Putamen (tissue), 1 donor: ENCODE measurements around the gene WNT2B.

Experiments
- DNase-seq: peaks from one replicate; pipeline ENCODE4 v3.0.0-alpha.2; 2016; ENCODE audit warnings: low spot score

WNT2B gene

GRCh38 chr1:112527266-112528010, 18.7 kb downstream of the WNT2B start:
- no peak for DNase-seq

- DNase-seq, result no peak
Observed at GRCh38 chr1:112528076-112528475, 19.3 kb downstream of the WNT2B start.

DNA sequence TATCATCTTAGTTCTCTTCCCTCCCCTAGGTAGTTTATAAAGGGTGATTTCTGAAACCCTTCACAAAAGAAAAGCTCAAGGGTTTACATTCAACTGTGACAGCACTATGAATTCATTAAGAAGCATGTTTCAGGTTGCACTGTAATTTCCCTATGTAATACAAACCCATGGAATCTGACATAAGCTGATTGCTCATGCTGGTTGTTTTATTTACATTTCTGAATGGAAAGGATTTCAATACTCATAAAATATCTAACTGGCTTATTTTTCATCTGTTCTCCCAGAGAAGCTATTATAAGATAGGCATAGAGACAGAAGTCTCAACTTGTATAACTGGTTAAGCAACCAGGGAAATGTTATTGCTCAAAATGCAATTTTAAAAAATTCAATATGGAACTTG, 20.5 kb downstream of the WNT2B start:
- DNase-seq, result no peak

- DNase-seq, result no peak
Observed at GRCh38 chr1:112530832-112531231, 22.1 kb downstream of the WNT2B start.

DNA sequence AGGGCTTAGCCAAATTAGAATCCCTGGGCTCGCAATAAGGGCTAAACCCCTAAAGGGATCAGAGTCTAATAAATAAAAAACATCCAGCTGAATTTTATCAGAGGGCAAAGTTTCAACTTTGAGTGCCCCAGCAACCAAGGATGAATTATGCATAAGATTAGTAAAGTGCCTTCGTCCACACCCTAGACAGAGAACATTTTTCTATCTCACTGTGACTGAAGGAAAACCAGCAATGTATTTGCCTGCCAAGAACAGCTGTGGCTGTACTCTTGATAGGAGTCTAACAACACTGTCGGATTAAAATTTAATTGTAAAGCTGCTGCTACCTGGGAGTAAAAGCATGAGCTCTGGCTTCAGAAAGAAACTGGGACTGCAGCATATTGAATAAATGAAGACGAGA, 23.3 kb downstream of the WNT2B start:
- DNase-seq, result no peak

DNA sequence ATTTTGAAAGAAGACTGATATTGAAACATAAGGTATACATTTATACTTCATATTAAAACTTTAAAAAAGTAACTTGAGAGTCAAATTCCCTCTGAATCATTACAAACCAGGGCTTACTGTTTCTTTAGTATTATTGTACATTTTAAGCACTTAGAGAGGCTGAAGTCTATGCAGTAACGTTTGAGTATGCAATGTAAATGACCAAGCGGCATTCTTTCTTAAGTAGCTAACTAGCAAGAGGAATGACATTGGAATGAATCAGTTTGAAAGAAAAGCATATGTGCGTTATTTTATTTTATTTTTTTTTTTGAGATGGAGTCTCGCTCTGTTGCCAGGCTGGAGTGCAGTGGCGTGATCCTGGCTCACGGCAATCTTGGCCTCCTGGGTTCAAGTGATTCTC, 24.3 kb downstream of the WNT2B start:
- no peak for DNase-seq

- DNase-seq, result no peak
Observed at GRCh38 chr1:112536561-112536960, 27.8 kb downstream of the WNT2B start.

DNA sequence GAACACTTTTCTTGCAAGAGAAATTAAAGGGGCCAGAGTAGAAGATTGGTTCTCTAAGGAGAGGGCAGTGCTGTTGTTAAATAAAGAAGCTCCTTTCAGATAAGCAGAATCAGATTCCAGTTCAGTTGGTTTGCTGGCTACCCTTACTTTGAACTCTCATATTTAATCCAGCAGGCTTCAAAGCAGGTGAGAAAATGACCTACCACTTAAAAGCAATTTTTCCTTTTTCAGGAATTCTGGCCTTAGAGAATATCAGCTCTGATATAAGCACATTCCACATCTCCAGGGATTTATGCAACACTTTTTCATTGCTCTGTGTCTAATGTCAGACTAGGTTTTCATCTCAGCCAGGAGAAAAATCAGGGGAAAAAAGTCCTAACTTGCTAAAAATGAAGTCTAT, 28.7 kb downstream of the WNT2B start:
- no peak for DNase-seq

DNA sequence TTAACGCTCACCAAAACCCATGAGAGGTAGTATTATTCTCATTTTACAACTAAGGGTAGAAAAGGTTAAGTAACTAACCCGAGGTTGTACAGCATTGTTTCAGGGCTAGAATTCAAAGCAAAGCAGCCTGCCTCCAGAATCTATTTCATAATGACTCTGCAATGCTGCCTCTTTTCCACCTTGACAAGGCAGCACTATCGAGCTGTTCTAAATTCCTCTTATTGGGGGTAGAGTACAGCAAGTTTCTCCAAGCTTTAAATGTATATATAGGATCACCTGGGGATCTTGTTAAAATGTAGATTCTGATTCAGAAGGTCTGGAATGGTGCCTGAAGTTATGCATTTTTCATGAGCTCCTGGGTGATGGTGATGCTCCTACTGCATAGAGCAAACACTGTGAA, 30.1 kb downstream of the WNT2B start:
- peak; percentile 67 for DNase-seq

GRCh38 chr1:112540226-112540794, 31.5 kb downstream of the WNT2B start:
- DNase-seq, result no peak

DNA sequence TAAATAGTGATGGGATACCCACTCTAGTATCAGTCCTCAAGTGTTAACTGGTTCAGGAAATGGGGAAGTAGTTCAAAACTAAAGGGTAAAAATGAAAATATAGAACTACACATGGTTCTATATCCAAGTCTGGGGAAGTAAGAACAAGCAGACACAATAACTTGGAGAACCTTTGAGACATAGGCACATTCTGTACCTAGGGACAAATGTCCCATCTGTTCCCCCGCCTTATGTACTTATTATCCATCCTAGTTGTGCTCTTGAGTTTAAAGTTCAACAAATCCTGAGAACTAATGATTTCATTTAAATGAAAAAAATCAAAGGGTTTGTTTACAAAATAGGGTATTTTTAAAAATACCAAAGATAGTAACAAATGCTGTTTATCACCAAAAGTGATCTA, 32.5 kb downstream of the WNT2B start:
- DNase-seq, result no peak

DNA sequence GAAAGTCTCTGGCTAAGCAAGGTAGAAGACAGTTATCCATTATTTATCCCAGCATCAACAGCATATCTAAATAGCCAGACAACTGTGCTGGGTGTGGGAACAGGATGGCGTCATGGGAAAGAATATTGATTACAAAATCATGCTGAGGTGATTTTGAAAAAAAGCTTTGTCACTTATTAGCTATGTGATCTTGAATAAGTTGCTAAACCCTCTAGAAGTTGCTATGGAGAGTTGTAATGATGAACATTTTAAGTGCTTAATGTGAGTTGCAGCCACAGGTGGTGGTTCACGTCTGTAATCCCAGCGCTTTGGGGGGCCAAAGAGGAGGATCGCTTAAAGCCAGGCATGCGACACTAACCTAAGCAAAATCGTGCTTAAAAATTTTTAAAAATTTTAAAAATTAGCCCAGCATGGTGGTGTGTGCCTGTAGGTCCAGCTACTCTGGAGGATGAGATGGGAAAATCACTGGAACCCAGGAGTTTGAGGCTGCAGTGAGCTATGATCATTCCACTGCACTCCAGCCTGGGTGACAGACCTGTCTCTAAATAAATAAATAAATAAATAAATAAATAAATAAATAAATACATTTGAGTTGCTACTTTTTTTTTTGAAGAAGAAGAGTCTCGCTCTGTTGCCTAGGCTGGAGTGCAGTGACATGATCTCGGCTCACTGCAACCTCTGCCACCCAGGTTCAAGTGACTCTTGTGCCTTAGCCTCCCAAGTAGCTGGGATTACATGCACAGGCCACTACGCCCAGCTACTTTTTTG, 33.6 kb downstream of the WNT2B start:
- DNase-seq, result no peak

DNA sequence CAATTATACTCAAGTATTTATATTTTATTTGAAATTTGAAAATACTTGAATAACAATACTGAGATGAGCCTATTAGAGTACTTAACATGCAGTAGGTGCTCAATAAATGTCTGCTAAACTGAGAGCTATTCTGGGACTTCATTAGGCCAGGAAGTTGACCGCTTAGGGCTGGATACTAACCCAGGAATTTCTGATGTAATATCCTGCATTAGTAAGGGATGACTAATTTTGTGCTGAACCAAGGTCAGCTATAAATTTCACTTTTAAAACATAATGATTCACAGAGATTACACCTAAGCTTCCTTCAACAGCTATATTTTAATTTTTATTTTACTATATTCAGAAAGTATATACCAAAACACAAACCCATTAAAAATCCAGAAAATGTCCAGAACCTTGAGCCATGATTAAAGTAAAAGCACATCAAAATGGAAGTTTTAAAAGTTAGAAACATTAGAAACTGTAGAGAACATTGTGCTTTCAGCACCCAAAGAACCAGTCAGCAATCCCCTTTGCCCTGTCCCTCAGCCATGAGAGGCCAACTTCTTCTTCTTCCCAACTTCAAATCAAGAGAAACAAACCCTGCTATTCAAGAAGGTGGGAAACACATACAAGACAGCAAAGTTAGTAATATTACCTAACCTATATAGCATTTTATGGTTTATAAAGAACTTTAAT, 35.4 kb downstream of the WNT2B start:
- no peak for DNase-seq

DNA sequence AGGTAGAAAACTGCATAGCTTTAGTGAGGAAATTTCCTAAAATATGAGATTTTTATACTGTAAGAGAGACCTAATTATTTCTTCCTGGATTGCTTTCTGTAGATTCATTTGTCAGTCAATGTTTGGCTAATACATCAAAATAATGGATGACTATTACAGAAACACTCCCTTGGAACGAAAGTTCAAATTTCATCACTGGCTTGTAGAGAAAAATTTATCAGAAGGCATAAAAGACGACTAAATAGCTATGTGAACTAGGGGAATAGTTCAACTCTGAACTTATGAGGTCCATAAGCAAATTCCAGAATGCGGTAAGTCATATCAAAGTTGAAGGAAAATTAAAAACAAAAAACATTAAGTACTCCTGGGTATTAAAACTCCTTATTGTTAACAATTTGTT, 36.0 kb downstream of the WNT2B start:
- no peak for DNase-seq

- DNase-seq, result no peak
Observed at GRCh38 chr1:112546076-112546475, 37.3 kb downstream of the WNT2B start.

GRCh38 chr1:112548547-112548946, 39.8 kb downstream of the WNT2B start:
- no peak for DNase-seq

GRCh38 chr1:112549590-112549989, 40.8 kb downstream of the WNT2B start:
- no peak for DNase-seq

- no peak for DNase-seq
Observed at GRCh38 chr1:112554411-112554810, 45.6 kb downstream of the WNT2B start.

DNA sequence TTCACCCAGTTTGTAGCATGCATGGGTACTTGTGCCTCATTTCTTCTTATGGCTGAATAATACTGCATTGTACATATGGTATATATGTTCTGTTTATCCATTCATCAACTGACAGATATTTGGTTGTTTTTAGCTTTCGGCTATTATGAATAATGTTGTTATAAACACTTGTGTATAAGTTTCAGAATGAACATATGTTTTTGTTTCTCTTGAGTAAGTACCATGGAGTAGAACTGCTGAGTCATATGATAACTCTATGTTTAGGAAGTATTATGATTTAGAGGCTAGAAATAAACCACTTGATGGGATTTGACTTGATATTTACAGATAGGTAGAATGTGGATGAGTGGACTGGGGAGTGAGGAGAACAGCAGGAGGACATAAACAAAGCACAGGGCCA, 48.6 kb downstream of the WNT2B start:
- DNase-seq, result no peak

- no peak for DNase-seq
Observed at GRCh38 chr1:112558634-112559033, 49.9 kb downstream of the WNT2B start.

DNA sequence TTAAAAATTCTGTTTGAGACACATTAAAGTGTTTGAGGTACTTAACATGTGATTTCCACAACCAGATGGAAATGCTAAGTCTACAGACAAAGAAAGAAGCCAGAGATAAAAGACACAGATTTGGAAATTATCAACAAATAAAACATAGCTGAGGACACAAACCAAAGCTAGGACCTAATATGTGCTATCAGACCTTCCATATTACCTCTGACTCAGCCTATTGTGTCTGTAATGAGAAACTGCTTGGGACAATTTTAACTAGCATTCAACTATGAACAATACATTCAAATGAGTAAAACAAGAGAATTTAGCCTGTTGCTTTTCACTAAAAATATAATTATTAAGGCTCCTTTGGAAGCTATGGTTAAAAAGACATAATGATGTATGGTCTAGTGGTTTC, 54.6 kb downstream of the WNT2B start:
- DNase-seq, result no peak

DNA sequence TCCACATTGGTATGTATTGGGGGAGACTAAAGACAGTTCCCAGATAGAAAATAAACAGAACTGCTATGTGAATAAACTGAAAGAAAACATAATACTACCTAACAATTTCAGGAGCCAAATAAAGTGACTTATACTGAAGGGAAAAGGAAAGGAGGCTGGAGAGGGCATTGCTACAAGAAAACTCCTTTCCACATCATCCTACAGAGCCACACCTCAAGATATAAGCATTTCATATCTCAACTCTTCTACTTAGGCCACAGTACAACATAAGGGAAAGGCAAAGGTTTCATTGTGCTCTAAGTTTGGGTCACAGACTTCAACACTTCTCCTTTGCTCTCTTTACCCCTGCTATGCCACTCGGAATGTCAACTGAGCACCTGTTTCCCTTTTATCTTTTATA, 55.3 kb downstream of the WNT2B start:
- no peak for DNase-seq

DNA sequence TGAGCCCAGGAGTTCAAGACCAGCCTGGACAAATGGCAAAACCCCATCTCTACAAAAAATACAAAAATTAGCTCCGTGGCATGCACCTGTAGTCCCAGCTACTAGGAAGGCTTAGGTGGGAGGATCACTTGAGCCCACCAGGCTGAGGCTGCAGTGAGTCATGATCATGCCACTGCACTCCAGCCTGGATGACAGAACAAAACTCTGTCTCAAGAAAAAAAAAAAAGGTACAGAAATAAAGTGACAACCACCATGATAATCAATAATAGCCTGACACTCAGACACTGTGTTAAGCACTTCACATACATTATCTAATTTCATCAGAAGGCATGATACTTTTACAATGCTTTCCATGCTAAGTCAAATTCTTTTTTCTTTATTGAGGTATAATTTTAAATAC, 57.0 kb downstream of the WNT2B start:
- DNase-seq, result no peak
